DOHH2 (cell line): ENCODE measurements around the gene CFAP43.

Source experiments
- EZH2phosphoT487 ChIP-seq: fragments of 200-600 bp; sonication (generic); IDR thresholded peaks from 2 replicates; pipeline ENCODE4 v1.6.1; 2017; ENCODE audit warnings: borderline replicate concordance, mild to moderate bottlenecking, antibody characterized with exemption, low read length, moderate library complexity, mixed read lengths
- TF ChIP-seq, protein P1 (sequence below): fragments of 200-600 bp; sonication (generic); IDR thresholded peaks from one replicate; pipeline ENCODE4 v1.5.1; 2014; ENCODE audit warnings: antibody characterized with exemption, mild to moderate bottlenecking, low read depth, low read length; ENCODE audit not compliant: poor library complexity, severe bottlenecking

DNA sequence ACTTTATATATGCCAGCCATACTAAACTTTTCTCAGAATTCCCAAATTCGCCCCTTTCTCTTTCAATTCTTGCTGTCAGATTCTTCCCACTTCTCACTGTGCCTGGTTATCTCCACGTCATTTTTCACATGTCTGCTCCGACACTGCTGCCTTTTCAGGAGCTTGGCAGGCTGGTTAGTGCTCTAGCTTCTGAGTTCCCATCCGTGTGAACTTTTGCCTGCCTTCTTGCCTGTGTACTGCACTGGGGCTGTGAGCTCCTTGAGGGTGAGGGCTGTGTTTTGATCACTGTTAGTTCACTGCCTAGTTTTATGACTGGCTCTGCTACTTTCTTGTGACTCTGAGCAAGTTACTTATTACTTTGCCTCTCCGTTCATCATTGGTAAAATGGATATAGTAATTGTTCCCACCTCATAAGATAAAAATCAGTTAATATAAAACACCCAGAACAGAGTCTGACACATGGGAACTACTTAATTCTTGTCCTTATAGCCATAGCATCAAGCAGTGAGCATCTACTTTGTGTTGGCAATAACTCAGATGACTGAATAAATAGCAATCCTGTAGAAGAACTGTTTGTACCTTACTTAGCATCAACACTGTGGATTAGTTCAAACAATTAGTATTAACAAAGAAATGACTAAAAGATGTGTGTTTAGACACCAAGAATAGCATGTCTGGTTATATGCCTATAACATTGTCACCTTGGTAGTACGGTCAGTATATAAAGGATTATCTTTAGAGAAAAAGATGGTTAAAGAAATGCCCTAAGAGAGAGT is 28.0 kb upstream of the CFAP43 start:
- TF ChIP-seq, protein P1, sequence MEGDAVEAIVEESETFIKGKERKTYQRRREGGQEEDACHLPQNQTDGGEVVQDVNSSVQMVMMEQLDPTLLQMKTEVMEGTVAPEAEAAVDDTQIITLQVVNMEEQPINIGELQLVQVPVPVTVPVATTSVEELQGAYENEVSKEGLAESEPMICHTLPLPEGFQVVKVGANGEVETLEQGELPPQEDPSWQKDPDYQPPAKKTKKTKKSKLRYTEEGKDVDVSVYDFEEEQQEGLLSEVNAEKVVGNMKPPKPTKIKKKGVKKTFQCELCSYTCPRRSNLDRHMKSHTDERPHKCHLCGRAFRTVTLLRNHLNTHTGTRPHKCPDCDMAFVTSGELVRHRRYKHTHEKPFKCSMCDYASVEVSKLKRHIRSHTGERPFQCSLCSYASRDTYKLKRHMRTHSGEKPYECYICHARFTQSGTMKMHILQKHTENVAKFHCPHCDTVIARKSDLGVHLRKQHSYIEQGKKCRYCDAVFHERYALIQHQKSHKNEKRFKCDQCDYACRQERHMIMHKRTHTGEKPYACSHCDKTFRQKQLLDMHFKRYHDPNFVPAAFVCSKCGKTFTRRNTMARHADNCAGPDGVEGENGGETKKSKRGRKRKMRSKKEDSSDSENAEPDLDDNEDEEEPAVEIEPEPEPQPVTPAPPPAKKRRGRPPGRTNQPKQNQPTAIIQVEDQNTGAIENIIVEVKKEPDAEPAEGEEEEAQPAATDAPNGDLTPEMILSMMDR: no peak
- no peak for TF ChIP-seq EZH2phosphoT487
